C4-2B (cell line): ENCODE measurements around the gene PRMT3.

ENCODE experiments used
- H3K27ac ChIP-seq: fragments of 450-650 bp; 2 replicates; pipeline ENCODE4 v1.5.1; 2017
- ZFX ChIP-seq: fragments of 450-650 bp; IDR thresholded peaks from 2 replicates; pipeline ENCODE4 v1.6.1; 2017
- TF ChIP-seq, protein P1 (sequence below): fragments of 450-650 bp; conservative IDR thresholded peaks from 2 replicates; pipeline ENCODE4 v1.5.1; 2017; ENCODE audit warnings: mild to moderate bottlenecking

Gene PRMT3

DNA sequence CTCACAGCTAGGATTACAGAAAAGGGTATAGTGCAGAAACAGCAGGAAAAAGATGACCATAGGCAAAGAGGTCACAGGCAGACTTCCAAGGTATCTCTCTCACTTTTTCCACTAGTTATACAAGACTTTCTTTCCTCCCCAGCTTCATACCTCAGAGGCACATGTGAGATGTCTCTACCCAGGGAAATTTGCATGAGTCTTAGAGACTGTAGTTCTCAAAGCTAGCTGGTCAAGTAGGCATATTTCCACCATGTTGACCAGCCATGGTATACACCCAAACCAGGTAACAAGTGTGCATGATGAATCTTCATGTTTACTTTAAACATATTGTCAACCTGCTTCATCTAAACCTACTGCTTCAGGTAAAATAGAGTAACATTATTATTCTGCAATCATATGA lies 27.9 kb downstream of the PRMT3 start:
- TF ChIP-seq, protein P1, sequence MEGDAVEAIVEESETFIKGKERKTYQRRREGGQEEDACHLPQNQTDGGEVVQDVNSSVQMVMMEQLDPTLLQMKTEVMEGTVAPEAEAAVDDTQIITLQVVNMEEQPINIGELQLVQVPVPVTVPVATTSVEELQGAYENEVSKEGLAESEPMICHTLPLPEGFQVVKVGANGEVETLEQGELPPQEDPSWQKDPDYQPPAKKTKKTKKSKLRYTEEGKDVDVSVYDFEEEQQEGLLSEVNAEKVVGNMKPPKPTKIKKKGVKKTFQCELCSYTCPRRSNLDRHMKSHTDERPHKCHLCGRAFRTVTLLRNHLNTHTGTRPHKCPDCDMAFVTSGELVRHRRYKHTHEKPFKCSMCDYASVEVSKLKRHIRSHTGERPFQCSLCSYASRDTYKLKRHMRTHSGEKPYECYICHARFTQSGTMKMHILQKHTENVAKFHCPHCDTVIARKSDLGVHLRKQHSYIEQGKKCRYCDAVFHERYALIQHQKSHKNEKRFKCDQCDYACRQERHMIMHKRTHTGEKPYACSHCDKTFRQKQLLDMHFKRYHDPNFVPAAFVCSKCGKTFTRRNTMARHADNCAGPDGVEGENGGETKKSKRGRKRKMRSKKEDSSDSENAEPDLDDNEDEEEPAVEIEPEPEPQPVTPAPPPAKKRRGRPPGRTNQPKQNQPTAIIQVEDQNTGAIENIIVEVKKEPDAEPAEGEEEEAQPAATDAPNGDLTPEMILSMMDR: no peak
- no peak for TF ChIP-seq ZFX
- no peak overlapping the region for H3K27ac ChIP-seq

DNA sequence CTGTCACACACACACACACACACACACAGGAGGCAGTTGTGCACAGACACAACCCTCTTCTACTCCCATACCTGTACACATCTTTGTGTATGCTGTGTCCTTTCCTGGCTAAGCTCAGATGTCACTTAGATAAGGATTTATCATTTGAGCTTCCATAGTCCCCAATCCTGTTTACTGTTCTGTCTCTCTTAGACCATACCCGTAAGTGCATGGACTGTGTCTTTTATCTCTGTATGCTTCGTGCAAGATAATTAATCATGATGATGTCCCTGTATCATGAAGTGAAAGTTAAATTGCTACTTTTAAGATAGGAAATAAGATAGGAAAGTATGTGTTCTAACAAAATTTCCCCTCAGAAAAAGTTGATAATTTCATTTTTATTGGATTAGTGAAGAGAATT lies 30.3 kb downstream of the PRMT3 start:
- TF ChIP-seq ZFX: no peak
- TF ChIP-seq, protein P1: no peak
- no peak overlapping the region for H3K27ac ChIP-seq

DNA sequence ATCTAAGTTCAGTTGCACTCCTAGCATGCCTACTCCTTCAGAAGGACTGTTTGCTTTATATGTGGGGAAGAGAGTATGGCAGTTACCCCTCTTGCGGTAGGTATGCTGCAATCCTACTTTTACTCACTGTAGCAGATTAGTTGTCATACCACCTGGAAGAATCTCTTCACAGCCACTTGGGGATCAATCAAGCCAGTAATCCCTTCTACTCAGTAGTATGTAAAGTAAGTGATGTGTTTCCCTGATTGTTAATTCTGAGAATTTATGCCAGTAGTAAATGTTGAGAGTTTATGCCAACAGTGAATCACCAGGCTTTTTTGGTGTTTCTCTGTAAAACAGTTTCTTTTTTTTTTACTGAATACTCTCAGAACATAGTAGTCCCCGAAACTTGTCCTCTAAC lies 34.4 kb downstream of the PRMT3 start:
- H3K27ac ChIP-seq: no peak overlapping the region
- TF ChIP-seq, protein P1: no peak
- TF ChIP-seq ZFX: no peak

DNA sequence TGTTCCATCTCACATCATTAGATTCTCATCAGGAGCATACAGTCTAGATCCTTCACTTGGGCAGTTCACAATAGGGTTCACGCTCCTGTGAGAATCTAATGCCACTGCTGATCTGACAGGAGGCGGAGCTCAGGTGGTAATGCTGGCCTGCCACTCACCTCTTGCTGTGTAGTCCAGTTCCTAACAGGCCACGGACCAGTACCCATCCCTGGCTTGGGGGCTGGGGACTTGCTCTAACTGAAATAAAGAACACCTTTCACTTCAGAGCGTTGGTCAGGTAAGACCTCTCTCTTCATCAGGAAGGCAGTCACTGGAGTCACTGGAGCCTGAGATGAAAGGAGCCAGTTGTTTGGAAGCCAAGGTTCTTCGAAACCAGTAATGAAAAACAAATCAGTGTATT lies 41.7 kb downstream of the PRMT3 start:
- no peak for TF ChIP-seq ZFX
- TF ChIP-seq, protein P1: no peak
- H3K27ac ChIP-seq: no peak overlapping the region

DNA sequence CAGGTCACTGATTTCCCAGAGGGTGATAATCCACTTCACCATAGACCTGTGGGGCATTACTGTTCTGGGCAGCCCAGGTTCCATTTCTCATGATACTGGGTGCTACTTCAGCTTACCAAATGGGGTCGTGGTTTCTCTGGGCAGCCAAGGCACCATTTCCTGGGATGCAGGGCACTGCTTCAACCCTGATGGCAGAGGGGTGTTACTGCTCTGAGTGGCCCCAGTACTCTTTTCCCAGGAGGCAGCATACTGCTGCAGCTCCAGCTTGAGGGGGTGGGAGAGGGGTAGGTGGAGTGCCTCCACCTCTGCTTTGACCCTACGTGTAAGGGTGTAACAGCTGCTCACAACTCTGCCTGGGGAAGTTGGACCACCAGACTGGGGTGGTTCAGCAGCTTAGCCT lies 51.1 kb downstream of the PRMT3 start:
- H3K27ac ChIP-seq: no peak overlapping the region
- TF ChIP-seq ZFX: no peak
- TF ChIP-seq, protein P1: no peak

DNA sequence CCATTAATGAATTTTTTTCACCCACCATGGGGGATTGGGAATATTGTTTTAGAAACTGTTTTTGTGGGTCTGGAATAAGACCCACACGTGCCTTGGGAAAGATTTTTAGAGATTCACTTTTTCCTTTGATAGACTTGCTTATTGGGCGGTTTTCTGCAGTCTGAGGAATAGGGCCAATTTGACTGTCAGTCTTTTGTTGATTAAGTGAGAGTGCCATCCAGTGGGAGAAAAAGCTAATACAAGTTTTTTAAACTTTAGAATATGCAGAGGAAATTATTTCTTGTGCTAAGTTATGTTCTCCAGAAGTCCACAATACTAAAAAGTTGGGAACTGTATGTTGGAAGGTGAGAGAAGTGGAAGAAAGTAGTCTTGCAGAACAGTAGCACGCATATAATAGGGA lies 56.1 kb downstream of the PRMT3 start:
- no peak overlapping the region for H3K27ac ChIP-seq
- TF ChIP-seq, protein P1: peak; percentile 59
- TF ChIP-seq ZFX: no peak

DNA sequence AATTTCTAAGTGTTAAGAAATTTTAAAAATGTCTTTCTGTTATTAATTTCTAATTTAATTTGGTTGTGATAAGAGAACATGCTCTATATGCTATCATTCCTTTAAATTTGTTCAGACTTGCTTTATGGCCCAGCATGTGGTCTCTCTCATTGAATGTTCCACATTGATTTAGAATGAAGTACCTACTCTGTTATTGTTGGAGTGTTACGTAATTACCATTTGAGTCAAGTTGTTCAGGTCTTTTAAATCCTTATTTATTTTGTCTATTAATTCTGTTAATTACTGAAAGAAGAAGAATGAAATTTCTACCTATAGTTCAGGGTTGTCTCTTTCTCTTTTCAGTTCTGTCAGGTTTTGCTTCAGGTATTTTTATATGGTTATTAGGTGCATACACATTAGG lies 57.0 kb downstream of the PRMT3 start:
- no peak overlapping the region for H3K27ac ChIP-seq
- TF ChIP-seq ZFX: no peak
- TF ChIP-seq, protein P1: no peak
